WTC11 (cell line): ENCODE data around the gene KIT. TPM values are rescaled to one million over a fixed set of nuclear protein-coding genes. Genes with fewer than 3 reads are reported as not detected.

ENCODE experiments used
- ATAC-seq: fragments of 200-7000 bp; cut with Tn5 transposase; 2 replicates; pipeline ENCODE4 v1.10.0; 2021; ENCODE audit warnings: mild to moderate bottlenecking, moderate library complexity
- CTCF ChIA-PET: fragments of 300-600 bp; sonication (Branson Sonifier 250); formaldehyde crosslinking; loops from one replicate; lab custom pipeline; 2021; ENCODE audit warnings: antibody characterized with exemption; lab: Charles Lee
- POLR2A ChIA-PET: fragments of 350-600 bp; sonication (Branson Sonifier 250); formaldehyde crosslinking; loops from one replicate; lab custom pipeline; 2021; ENCODE audit warnings: antibody characterized with exemption; lab: Charles Lee
- DNase-seq: peaks from one replicate; pipeline ENCODE4 v3.0.0; 2021; ENCODE audit warnings: low spot score
- H3K27ac Mint-ChIP-seq: 2 replicates; pipeline ENCODE4 v1.8.0; 2021; ENCODE audit warnings: mixed read lengths
- H3K27me3 Mint-ChIP-seq: 2 replicates; pipeline ENCODE4 v1.8.0; 2021; ENCODE audit warnings: low read depth, mild to moderate bottlenecking, moderate library complexity, mixed read lengths
- H3K36me3 Mint-ChIP-seq: 2 replicates; pipeline ENCODE4 v1.8.0; 2021; ENCODE audit warnings: mixed read lengths
- H3K4me1 Mint-ChIP-seq: 2 replicates; pipeline ENCODE4 v1.8.0; 2022; ENCODE audit warnings: mixed read lengths
- H3K4me3 Mint-ChIP-seq: 2 replicates; pipeline ENCODE4 v1.8.0; 2021; ENCODE audit warnings: mild to moderate bottlenecking, moderate library complexity, mixed read lengths
- H3K9me3 Mint-ChIP-seq: 2 replicates; pipeline ENCODE4 v1.8.0; 2021; ENCODE audit warnings: mixed read lengths
- CDX4 ChIP-seq: fragments of 250-450 bp; sonication (Bioruptor Pico); IDR thresholded peaks from 2 replicates; pipeline ENCODE4 v1.9.0; 2021; ENCODE audit warnings: moderate library complexity, mild to moderate bottlenecking, inconsistent platforms, borderline replicate concordance
- CTCF ChIP-seq: fragments of 200-600 bp; IDR thresholded peaks from 2 replicates; pipeline ENCODE4 v1.8.0; 2022; ENCODE audit warnings: antibody characterized with exemption
- E2F1 ChIP-seq: sonication (generic); formaldehyde crosslinking; IDR thresholded peaks from 2 replicates; pipeline ENCODE4 v1.8.0; 2022; ENCODE audit warnings: mild to moderate bottlenecking, missing genetic modification reagents
- FOXJ3 ChIP-seq: sonication (generic); formaldehyde crosslinking; IDR thresholded peaks from 2 replicates; pipeline ENCODE4 v1.9.0; 2021; ENCODE audit warnings: missing genetic modification reagents, mild to moderate bottlenecking, borderline replicate concordance
- GABPB1 ChIP-seq: sonication (generic); formaldehyde crosslinking; IDR thresholded peaks from 2 replicates; pipeline ENCODE4 v1.8.1; 2023; ENCODE audit warnings: mild to moderate bottlenecking, missing genetic modification reagents
- HMGXB4 ChIP-seq: sonication (generic); formaldehyde crosslinking; IDR thresholded peaks from 2 replicates; pipeline ENCODE4 v1.8.1; 2023; ENCODE audit warnings: mild to moderate bottlenecking, moderate library complexity, missing genetic modification reagents
- MAX ChIP-seq: sonication (generic); formaldehyde crosslinking; IDR thresholded peaks from 2 replicates; pipeline ENCODE4 v1.8.0; 2022; ENCODE audit warnings: mild to moderate bottlenecking, missing genetic modification reagents
- MXD4 ChIP-seq: fragments of 250-450 bp; sonication (Bioruptor Pico); IDR thresholded peaks from 2 replicates; pipeline ENCODE4 v1.8.0; 2021; ENCODE audit warnings: mild to moderate bottlenecking, moderate library complexity, borderline replicate concordance
- MYBL2 ChIP-seq: sonication (generic); formaldehyde crosslinking; IDR thresholded peaks from 2 replicates; pipeline ENCODE4 v1.8.1; 2023; ENCODE audit warnings: mild to moderate bottlenecking, moderate library complexity, missing genetic modification reagents
- NFE2L1 ChIP-seq: sonication (generic); formaldehyde crosslinking; IDR thresholded peaks from 2 replicates; pipeline ENCODE4 v1.8.1; 2023; ENCODE audit warnings: missing genetic modification reagents
- PREB ChIP-seq: sonication (generic); formaldehyde crosslinking; IDR thresholded peaks from 2 replicates; pipeline ENCODE4 v1.8.1; 2022; ENCODE audit warnings: mild to moderate bottlenecking, missing genetic modification reagents, moderate library complexity, borderline replicate concordance
- PRRX2 ChIP-seq: fragments of 250-450 bp; sonication (Bioruptor Pico); IDR thresholded peaks from 2 replicates; pipeline ENCODE4 v1.8.0; 2021; ENCODE audit warnings: mild to moderate bottlenecking
- SOX15 ChIP-seq: fragments of 250-450 bp; sonication (Bioruptor Pico); IDR thresholded peaks from 2 replicates; pipeline ENCODE4 v1.9.0; 2021; ENCODE audit warnings: mild to moderate bottlenecking
- TCF7 ChIP-seq: sonication (generic); formaldehyde crosslinking; IDR thresholded peaks from 2 replicates; pipeline ENCODE4 v1.8.0; 2022; ENCODE audit warnings: mild to moderate bottlenecking, low read depth, missing genetic modification reagents, moderate library complexity
- ZMAT4 ChIP-seq: fragments of 250-450 bp; sonication (Bioruptor Pico); IDR thresholded peaks from 2 replicates; pipeline ENCODE4 v1.9.0; 2021; ENCODE audit warnings: mild to moderate bottlenecking
- ZNF263 ChIP-seq: sonication (generic); formaldehyde crosslinking; IDR thresholded peaks from 2 replicates; pipeline ENCODE4 v1.8.1; 2022; ENCODE audit warnings: low read depth, mild to moderate bottlenecking, moderate library complexity, missing genetic modification reagents
- ZSCAN18 ChIP-seq: fragments of 250-450 bp; sonication (Bioruptor Pico); IDR thresholded peaks from 2 replicates; pipeline ENCODE4 v2.1.2; 2022; ENCODE audit warnings: mild to moderate bottlenecking, moderate library complexity
- total RNA-seq: library from RNA; stranded (reverse); gene quantifications from 3 replicates; pipeline ENCODE4 v1.2.3, GENCODE V29; 2021

Gene KIT
- total RNA-seq, 1 experiment from 2014 or later, result 23.3 TPM

GRCh38 chr4:54746218-54746617, 88.5 kb downstream of the KIT start:
- DNase-seq, result no peak
- H3K36me3 Mint-ChIP-seq, result peaks cover 43% of the 10 kb centered on the region
- no peak overlapping the region for H3K4me3 Mint-ChIP-seq

GRCh38 chr4:54750341-54750740, 92.6 kb downstream of the KIT start:
- no peak overlapping the region for H3K4me3 Mint-ChIP-seq
- ChIA-PET CTCF (no interaction called here), POLR2A (no interaction called here)
- peaks cover 40% of the 10 kb centered on the region for H3K9me3 Mint-ChIP-seq
- no peak overlapping the region for H3K27ac Mint-ChIP-seq
- no peak for ATAC-seq
- no peak for DNase-seq
- no peaks in the 10 kb centered on the region; the same call in 1 of the 2 replicates for H3K27me3 Mint-ChIP-seq
- TF ChIP-seq MYBL2 (CRISPR knock-in tag), result no peak
- TF ChIP-seq PRRX2 (CRISPR knock-in tag), result no peak
- TF ChIP-seq TCF7 (CRISPR knock-in tag), result no peak
- no peak for TF ChIP-seq FOXJ3
- no peak for TF ChIP-seq ZMAT4 (CRISPR knock-in tag)
- no peak for TF ChIP-seq E2F1 (CRISPR knock-in tag)
- no peak for TF ChIP-seq CTCF
- H3K4me1 Mint-ChIP-seq, result no peaks in the 10 kb centered on the region
- peaks cover 26% of the 10 kb centered on the region for H3K36me3 Mint-ChIP-seq

More at GRCh38 chr4:54746218-54746617, 88.5 kb downstream of the KIT start:
- H3K27ac Mint-ChIP-seq, result no peak overlapping the region
- ATAC-seq, result no peak
- TF ChIP-seq GABPB1 (CRISPR knock-in tag) (no peak), ZSCAN18 (CRISPR knock-in tag) (no peak), CTCF (no peak), HMGXB4 (no peak), SOX15 (CRISPR knock-in tag) (no peak), MXD4 (CRISPR knock-in tag) (no peak), NFE2L1 (no peak)
- TF ChIP-seq, all 79 proteins: peak for 0
- no peaks in the 10 kb centered on the region; the same call in 1 of the 2 replicates for H3K27me3 Mint-ChIP-seq
- H3K4me1 Mint-ChIP-seq, result peaks cover 19% of the 10 kb centered on the region
- peaks cover 51% of the 10 kb centered on the region for H3K9me3 Mint-ChIP-seq
- POLR2A ChIA-PET, result no interaction called here
- CTCF ChIA-PET, result no interaction called here

GRCh38 chr4:54754394-54754793, 96.6 kb downstream of the KIT start:
- POLR2A ChIA-PET, result no interaction called here
- Mint-ChIP-seq H3K4me3 (no peak overlapping the region), H3K36me3 (peaks cover 6% of the 10 kb centered on the region; the same call in 1 of the 2 replicates), H3K27me3 (no peaks in the 10 kb centered on the region; the same call in 1 of the 2 replicates), H3K4me1 (peaks cover 5% of the 10 kb centered on the region), H3K9me3 (peaks cover 28% of the 10 kb centered on the region), H3K27ac (no peak overlapping the region)
- CTCF ChIA-PET, result no interaction called here
- DNase-seq (no peak), ATAC-seq (no peak)
- TF ChIP-seq ZMAT4 (CRISPR knock-in tag) (no peak), CTCF (no peak), CDX4 (CRISPR knock-in tag) (no peak), MYBL2 (CRISPR knock-in tag) (no peak), ZNF263 (CRISPR knock-in tag) (no peak), PREB (no peak), MAX (no peak)
